H1 (cell line): ENCODE data around the gene REC8. TPM values are rescaled to one million over a fixed set of nuclear protein-coding genes. Genes with fewer than 3 reads are reported as not detected.

ENCODE experiments used
- CTCF ChIA-PET: fragments of 300-600 bp; sonication (Branson Sonifier 250); formaldehyde crosslinking; loops from one replicate; lab custom pipeline; 2021; ENCODE audit not compliant: partially characterized antibody; lab: Charles Lee
- POLR2A ChIA-PET: fragments of 300-600 bp; sonication (Branson Sonifier 250); formaldehyde crosslinking; loops from one replicate; lab custom pipeline; 2021; ENCODE audit warnings: inconsistent platforms; ENCODE audit not compliant: partially characterized antibody; lab: Charles Lee
- DNase-seq, 2 experiments: peaks; one replicate each; pipeline versions ENCODE4 v3.0.0 to v3.0.0-alpha.2; 2010 to 2022; ENCODE audit warnings: low spot score in 2 of 2, low read depth in 1 of 2, mixed read lengths in 1 of 2
- FAIRE-seq: peaks from 2 replicates; lab custom pipeline; 2011; peaks lifted over from hg19 to GRCh38; lab: Jason Lieb, UNC
- H2AFZ ChIP-seq: 2 replicates; pipeline ENCODE4 v1.8.1; 2012; ENCODE audit warnings: low read length, inconsistent platforms
- H2AK5ac ChIP-seq: 2 replicates; pipeline ENCODE4 v1.6.1; 2013; ENCODE audit warnings: low read depth, low read length
- H2BK120ac ChIP-seq: replicated peaks from 2 replicates; pipeline ENCODE3; 2013; ENCODE audit warnings: low read depth, low read length, inconsistent platforms
- H2BK12ac ChIP-seq: 2 replicates; pipeline ENCODE4 v1.6.1; 2013; ENCODE audit warnings: low read depth, low read length
- H2BK15ac ChIP-seq: 2 replicates; pipeline ENCODE4 v1.6.1; 2013; ENCODE audit warnings: low read length
- H2BK20ac ChIP-seq: 2 replicates; pipeline ENCODE4 v1.6.1; 2013; ENCODE audit warnings: low read length
- H2BK5ac ChIP-seq: 2 replicates; pipeline ENCODE4 v1.6.1; 2013; ENCODE audit warnings: low read depth, low read length
- H3K14ac ChIP-seq: 2 replicates; pipeline ENCODE4 v1.6.1; 2013; ENCODE audit warnings: inconsistent platforms; ENCODE audit not compliant: insufficient read length
- H3K18ac ChIP-seq: 2 replicates; pipeline ENCODE4 v1.6.1; 2013; ENCODE audit warnings: low read length; ENCODE audit errors: extremely low read depth
- H3K23ac ChIP-seq: 2 replicates; pipeline ENCODE4 v1.6.1; 2013; ENCODE audit warnings: inconsistent platforms; ENCODE audit not compliant: insufficient read length
- H3K23me2 ChIP-seq: 2 replicates; pipeline ENCODE4 v1.6.1; 2013; ENCODE audit warnings: low read depth, low read length
- H3K27ac ChIP-seq: 2 replicates; pipeline ENCODE4 v1.6.1; 2011; ENCODE audit warnings: low read depth, low read length, inconsistent platforms
- H3K27me3 ChIP-seq, 4 experiments: replicated peaks in 1 of 4; 1 replicate in 1 of 4; 2 replicates in 3 of 4; pipeline versions ENCODE4 v1.6.1 to v1.8.1; 2011 to 2013; ENCODE audit warnings: low read length in 3 of 4, mild to moderate bottlenecking in 3 of 4, inconsistent platforms in 2 of 4, mixed read lengths in 2 of 4, moderate library complexity in 1 of 4; ENCODE audit not compliant: control insufficient read depth in 3 of 4, insufficient read depth in 3 of 4; ENCODE audit errors: extremely low read depth in 1 of 4
- H3K36me3 ChIP-seq, 4 experiments: 2 replicates each; pipeline versions ENCODE4 v1.6.1 to v1.8.1; 2011 to 2013; ENCODE audit warnings: mild to moderate bottlenecking in 4 of 4, low read length in 3 of 4, moderate library complexity in 2 of 4, control low read depth in 1 of 4, inconsistent platforms in 1 of 4; ENCODE audit not compliant: insufficient read depth in 4 of 4, control insufficient read depth in 2 of 4
- H3K4ac ChIP-seq: replicated peaks from 2 replicates; pipeline ENCODE3; 2013; ENCODE audit warnings: low read length, low read depth, mixed read lengths, inconsistent platforms; ENCODE audit not compliant: insufficient read length
- H3K4me1 ChIP-seq, 4 experiments: replicated peaks in 1 of 4; 1 replicate in 1 of 4; 2 replicates in 3 of 4; pipeline versions ENCODE4 v1.6.1 to v1.8.1; 2011 to 2013; ENCODE audit warnings: low read length in 3 of 4, inconsistent platforms in 2 of 4, mixed read lengths in 1 of 4; ENCODE audit not compliant: insufficient read depth in 4 of 4, control insufficient read depth in 3 of 4
- H3K4me2 ChIP-seq, 2 experiments: 2 replicates each; pipeline versions ENCODE4 v1.6.1 to v1.8.1; 2011 to 2013; ENCODE audit warnings: low read depth in 2 of 2, low read length in 2 of 2, control low read depth in 1 of 2, inconsistent platforms in 1 of 2, mild to moderate bottlenecking in 1 of 2; ENCODE audit not compliant: insufficient read depth in 1 of 2
- H3K4me3 ChIP-seq, 4 experiments: fragments of 200-600, 300-600 bp in 1 of 4; sonication (generic), shearing (Covaris generic), sonication (Bioruptor Twin) in 1 of 4; 2 replicates each; pipeline versions ENCODE4 v1.5.1 to v1.8.1; 2011 to 2016; ENCODE audit warnings: low read length in 4 of 4, low read depth in 3 of 4, control low read depth in 2 of 4, inconsistent platforms in 2 of 4, mild to moderate bottlenecking in 2 of 4, mixed read lengths in 1 of 4, moderate library complexity in 1 of 4; ENCODE audit not compliant: insufficient read depth in 2 of 4; ENCODE audit errors: extremely low read depth in 1 of 4
- H3K56ac ChIP-seq: replicated peaks from 2 replicates; pipeline ENCODE3; 2013; ENCODE audit warnings: low read depth, mild to moderate bottlenecking, mixed read lengths, low read length, inconsistent platforms; ENCODE audit not compliant: insufficient read length
- H3K79me1 ChIP-seq: 2 replicates; pipeline ENCODE4 v1.6.1; 2013; ENCODE audit warnings: low read depth, low read length, control low read depth
- H3K79me2 ChIP-seq, 2 experiments: 2 replicates each; pipeline versions ENCODE4 v1.6.1 to v1.8.1; 2012 to 2013; ENCODE audit warnings: low read length in 2 of 2, mild to moderate bottlenecking in 2 of 2, inconsistent platforms in 1 of 2; ENCODE audit not compliant: insufficient read depth in 2 of 2, control insufficient read depth in 1 of 2
- H3K9ac ChIP-seq, 4 experiments: replicated peaks in 1 of 4; 1 replicate in 1 of 4; 2 replicates in 3 of 4; pipeline versions ENCODE4 v1.6.1 to v1.8.1; 2011 to 2013; ENCODE audit warnings: low read depth in 3 of 4, low read length in 3 of 4, control low read depth in 2 of 4, mild to moderate bottlenecking in 2 of 4, moderate library complexity in 2 of 4, inconsistent platforms in 1 of 4; ENCODE audit errors: extremely low read depth in 1 of 4
- H3K9me3 ChIP-seq, 2 experiments: 2 replicates each; pipeline versions ENCODE4 v1.6.1 to v1.8.1; 2012 to 2013; ENCODE audit warnings: mild to moderate bottlenecking in 2 of 2, moderate library complexity in 2 of 2, control low read depth in 1 of 2, inconsistent platforms in 1 of 2, low read depth in 1 of 2, low read length in 1 of 2, mixed read lengths in 1 of 2; ENCODE audit not compliant: insufficient read depth in 2 of 2
- H4K20me1 ChIP-seq, 2 experiments: replicated peaks in 1 of 2; 2 replicates each; pipeline versions ENCODE3 to v1.8.1; 2011 to 2013; ENCODE audit warnings: inconsistent platforms in 2 of 2, low read length in 2 of 2, mild to moderate bottlenecking in 1 of 2; ENCODE audit not compliant: insufficient read depth in 2 of 2, control insufficient read depth in 1 of 2
- H4K5ac ChIP-seq: 2 replicates; pipeline ENCODE4 v1.6.1; 2013; ENCODE audit warnings: low read length, low read depth, mixed read lengths, inconsistent platforms; ENCODE audit not compliant: insufficient read length
- H4K8ac ChIP-seq: 2 replicates; pipeline ENCODE4 v1.8.0; 2013; ENCODE audit warnings: mild to moderate bottlenecking, moderate library complexity, low read length, inconsistent platforms; ENCODE audit not compliant: insufficient read depth; ENCODE audit errors: extremely low read depth
- H4K91ac ChIP-seq: replicated peaks from 2 replicates; pipeline ENCODE3; 2013; ENCODE audit warnings: low read length, mixed read lengths, inconsistent platforms; ENCODE audit not compliant: insufficient read length
- CTBP2 ChIP-seq: IDR thresholded peaks from 2 replicates; pipeline ENCODE4 v1.7.0; 2011; ENCODE audit warnings: borderline replicate concordance, mild to moderate bottlenecking, moderate library complexity, mixed read lengths, low read length; ENCODE audit not compliant: insufficient read depth, insufficient read length
- EP300 ChIP-seq, 2 experiments: IDR thresholded peaks; 1 replicate in 1 of 2; 2 replicates in 1 of 2; pipeline ENCODE4 v1.6.1; 2011 to 2012; ENCODE audit warnings: low read depth in 2 of 2, low read length in 2 of 2, mild to moderate bottlenecking in 2 of 2, borderline replicate concordance in 1 of 2, inconsistent platforms in 1 of 2, moderate library complexity in 1 of 2
- FOSL1 ChIP-seq: IDR thresholded peaks from 2 replicates; pipeline ENCODE4 v1.6.1; 2011; ENCODE audit warnings: mild to moderate bottlenecking, low read depth, low read length, moderate library complexity; ENCODE audit not compliant: insufficient read depth
- HDAC2 ChIP-seq, 2 experiments: fragments of 300-600 bp in 1 of 2; sonication (generic) in 1 of 2; IDR thresholded peaks; 2 replicates each; pipeline ENCODE4 v1.6.1; 2011 to 2012; ENCODE audit warnings: low read depth in 2 of 2, low read length in 2 of 2, mild to moderate bottlenecking in 2 of 2, moderate library complexity in 2 of 2, borderline replicate concordance in 1 of 2, inconsistent platforms in 1 of 2
- KDM4A ChIP-seq: IDR thresholded peaks from one replicate; pipeline ENCODE4 v1.7.1; 2012; ENCODE audit warnings: low read depth, mild to moderate bottlenecking, moderate library complexity, low read length, inconsistent platforms; ENCODE audit not compliant: severe bottlenecking
- PHF8 ChIP-seq: fragments of 200-600 bp; sonication (generic); conservative IDR thresholded peaks from 2 replicates; pipeline ENCODE4 v1.7.1; 2012; ENCODE audit warnings: low read depth, mild to moderate bottlenecking, inconsistent platforms, low read length, moderate library complexity
- RFX5 ChIP-seq: IDR thresholded peaks from 2 replicates; pipeline ENCODE4 v1.6.1; 2011; ENCODE audit warnings: low read depth, low read length, improper control_type of control experiment, borderline replicate concordance
- SIN3A ChIP-seq, 2 experiments: IDR thresholded peaks in 1 of 2; conservative IDR thresholded peaks in 1 of 2; 2 replicates each; pipeline ENCODE4 v1.6.1; 2011 to 2012; ENCODE audit warnings: low read length in 2 of 2, improper control_type of control experiment in 1 of 2, low read depth in 1 of 2, mild to moderate bottlenecking in 1 of 2
- SP4 ChIP-seq: IDR thresholded peaks from 2 replicates; pipeline ENCODE4 v1.6.1; 2012; ENCODE audit warnings: low read length, inconsistent platforms
- WGBS, 2 experiments: shearing (Covaris generic) in 1 of 2; methylation state at CpG; one replicate each; pipeline versions ENCODE4 v1.1.6 to v1.1.7; 2013 to 2015; ENCODE audit warnings: low lambda C conversion rate in 2 of 2, mixed read lengths in 2 of 2, inconsistent platforms in 1 of 2, low coverage in 1 of 2, missing lambda C conversion rate in 1 of 2; ENCODE audit not compliant: insufficient replicate concordance in 2 of 2, insufficient coverage in 1 of 2, insufficient read length in 1 of 2; ENCODE audit errors: extremely low coverage in 1 of 2, missing lambda C conversion rate in 1 of 2; 5-methylcytosine and 5-hydroxymethylcytosine counted together
- polyA plus RNA-seq, 7 experiments: library from polyadenylated mRNA; depleted of rRNA in 3 of 7; stranded (reverse) in 5 of 7; unstranded in 2 of 7; fragments of >200 nt in 5 of 7; fragments of 200-250 nt in 2 of 7; gene quantifications; 1 replicate in 5 of 7; 2 replicates in 1 of 7; 4 replicates in 1 of 7; pipeline versions ENCODE4 v1.2.1 to v1.2.3, GENCODE V29; 2011 to 2013; ENCODE audit warnings: missing spikeins in 2 of 7, mixed read lengths in 2 of 7
- total RNA-seq: library from RNA; stranded (reverse); fragmentation: NEBNext Ultra II Directional; extraction: Animal tissue kit (Norgen Biotek cat#: 25700); gene quantifications from 2 replicates; pipeline ENCODE4 v1.2.1, GENCODE V29; 2021

The REC8 gene
- total and polyA plus RNA-seq, 2 of the 8 experiments (the other 6 are each of a cell fraction or from before 2014, with no cell fraction given), result 9.8 to 28.5 TPM

DNA sequence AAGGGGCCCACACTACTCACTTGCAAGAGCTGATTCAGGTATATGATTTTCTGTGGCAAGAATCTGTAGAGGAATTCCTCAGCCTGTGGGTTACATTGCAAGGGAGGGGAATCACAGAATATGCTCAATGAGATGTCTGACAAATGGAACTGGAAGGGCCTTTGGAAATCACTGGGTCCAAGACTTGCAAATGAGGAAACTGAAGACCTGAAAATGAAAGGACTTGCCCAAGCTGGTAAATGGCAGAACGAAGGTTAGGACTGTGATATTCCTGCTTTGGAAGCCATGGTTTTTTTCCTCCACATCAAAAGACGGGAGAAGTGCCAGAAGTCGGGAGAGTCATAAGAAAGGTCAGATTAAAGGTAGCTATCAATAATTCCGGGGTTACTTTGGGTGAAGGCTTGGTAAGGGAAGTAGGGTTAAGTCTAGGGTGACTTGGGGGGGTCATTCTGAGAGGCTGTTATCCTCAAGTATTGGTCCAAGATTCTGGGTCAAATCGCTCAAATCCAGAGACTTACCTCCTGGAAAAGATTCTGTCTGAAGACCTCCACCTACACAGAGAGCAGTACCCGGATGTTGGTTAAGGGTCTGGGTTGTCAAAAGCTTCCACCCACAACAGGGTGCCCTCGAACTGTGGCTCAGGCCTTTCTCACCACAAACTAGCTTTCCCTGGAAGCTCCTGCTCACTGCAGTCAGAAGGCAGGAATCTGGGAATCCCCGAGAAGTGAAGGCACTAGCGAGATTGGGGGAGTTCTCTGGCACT lies 26.0 kb upstream of the REC8 start:
- Histone ChIP-seq H2BK5ac (peak overlapping the region; percentile 60; the same call in 1 of the 2 replicates), H2AFZ (peak overlapping the region; percentile 83; the same call in 1 of the 2 replicates), H2BK15ac (no peak overlapping the region), H3K27me3 (no peaks in the 10 kb centered on the region), H3K23ac (no peak overlapping the region), H4K8ac (no peak overlapping the region), H3K4me2 (peak overlapping the region; percentile 70 to 83), H4K5ac (peak overlapping the region; percentile 2), H3K4me1 (peaks cover 0 to 10% (median 8%) of the 10 kb centered on the region in 4 experiments; a peak in 5 of 7 replicates), H3K4me3 (peak overlapping the region; percentile 84 to 98 (median 90)), H3K9me3 (no peaks in the 10 kb centered on the region), H3K79me2 (peaks cover 0 to 28% of the 10 kb centered on the region in 2 experiments; a peak in 3 of 4 replicates), H2BK20ac (no peak overlapping the region), H2BK120ac (no peak overlapping the region), H3K36me3 (peaks cover 5 to 24% (median 18%) of the 10 kb centered on the region in 4 experiments), H3K27ac (0 out of 2 replicates have a peak overlapping the region, but pooled peaks have one; percentile 39), H3K79me1 (peaks cover 8% of the 10 kb centered on the region; the same call in 1 of the 2 replicates), H2AK5ac (no peak overlapping the region), H2BK12ac (no peak overlapping the region), H3K18ac (no peak overlapping the region), H3K4ac (no peak overlapping the region), H3K14ac (no peak overlapping the region), H3K9ac (peak overlapping the region in 3 of 4 experiments; percentile 56 to 70 (median 69); a peak in 5 of 7 replicates), H4K91ac (no peak overlapping the region), H3K23me2 (peaks cover 11% of the 10 kb centered on the region), H4K20me1 (peaks cover 0 to 16% of the 10 kb centered on the region in 2 experiments), H3K56ac (peak overlapping the region; percentile 38)
- FAIRE-seq (no peak), DNase-seq (no peak)
- TF ChIP-seq HDAC2 (IDR thresholded peaks at IDR 0.05; ENCODE audit: borderline replicate concordance in 1 of 2, low read depth in 2 of 2, low read length in 2 of 2) (no peak), KDM4A (peak; percentile 18), EP300 (IDR thresholded peaks at IDR 0.05; ENCODE audit: borderline replicate concordance in 1 of 2, low read depth in 2 of 2, low read length in 2 of 2) (no peak), PHF8 (no peak), SP4 (no peak), SIN3A (conservative IDR thresholded peaks at IDR 0.05 in 1 of 2, IDR thresholded peaks at IDR 0.05 in 1 of 2; ENCODE audit: low read depth in 1 of 2, low read length in 2 of 2) (0 out of 4 replicates have a peak, but pooled peaks of 1 of the 2 experiments have one; percentile 48), CTBP2 (no peak), FOSL1 (no peak), RFX5 (no peak)
- ChIA-PET CTCF (interaction anchor here (0.8 to 3.7 kb wide), 7 partner anchors 8 to 88 kb away, joined by 3 to 24 read pairs (median 4); partner anchors contain the start of genes DCAF11 and IRF9), POLR2A (interaction anchor here (0.6 to 9.6 kb wide), 18 partner anchors 9 to 1177 kb away, joined by 3 to 86 read pairs (median 5); partner anchors contain the start of genes CHMP4A, DCAF11, DHRS1 and IRF9)
- WGBS, 2 experiments, result 48% methylated on average over 9 of the region's 9 CpGs; no CpG with 5 or more reads in 1 of the 2 experiments
